DOHH2 (cell line): Measurements from ENCODE around the gene CDK14.

Experiments
- EZH2phosphoT487 ChIP-seq: fragments of 200-600 bp; sonication (generic); IDR thresholded peaks from 2 replicates; pipeline ENCODE4 v1.6.1; 2017; ENCODE audit warnings: borderline replicate concordance, mild to moderate bottlenecking, antibody characterized with exemption, low read length, moderate library complexity, mixed read lengths
- TF ChIP-seq, protein P1 (sequence below): fragments of 200-600 bp; sonication (generic); IDR thresholded peaks from one replicate; pipeline ENCODE4 v1.5.1; 2014; ENCODE audit warnings: antibody characterized with exemption, mild to moderate bottlenecking, low read depth, low read length; ENCODE audit not compliant: poor library complexity, severe bottlenecking

DNA sequence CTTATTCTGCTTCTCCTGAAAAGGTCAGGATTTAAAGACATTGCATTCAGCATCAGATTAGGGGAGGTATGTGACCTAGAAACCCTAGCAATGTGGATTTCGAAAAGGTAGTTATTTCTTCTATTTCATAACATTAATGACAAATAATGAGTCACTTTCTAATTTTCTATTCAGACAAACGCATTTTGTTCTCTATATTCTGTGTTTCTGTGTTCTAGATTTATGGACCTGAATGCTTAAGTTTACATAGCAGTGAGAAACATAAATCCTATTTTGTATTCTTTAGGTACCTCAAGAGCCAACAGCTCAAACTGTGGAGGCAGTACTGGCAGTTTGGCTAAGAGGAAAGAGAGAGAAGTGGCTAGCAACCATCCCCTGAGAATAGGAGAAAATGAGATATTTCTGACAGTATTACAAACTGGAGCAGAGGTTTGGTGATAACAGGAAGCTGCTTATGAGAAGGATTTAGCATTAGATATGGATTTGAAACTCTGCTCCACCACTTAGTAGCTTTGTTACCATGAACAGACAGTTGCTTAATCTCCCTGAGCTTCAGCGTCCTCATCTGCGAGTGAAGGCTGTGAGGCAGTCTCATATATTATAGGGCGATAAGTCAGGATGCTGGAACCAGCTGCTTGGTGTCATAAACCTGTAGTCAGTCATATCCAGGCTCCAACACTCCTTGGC lies 28.2 kb downstream of the CDK14 start:
- TF ChIP-seq, protein P1, sequence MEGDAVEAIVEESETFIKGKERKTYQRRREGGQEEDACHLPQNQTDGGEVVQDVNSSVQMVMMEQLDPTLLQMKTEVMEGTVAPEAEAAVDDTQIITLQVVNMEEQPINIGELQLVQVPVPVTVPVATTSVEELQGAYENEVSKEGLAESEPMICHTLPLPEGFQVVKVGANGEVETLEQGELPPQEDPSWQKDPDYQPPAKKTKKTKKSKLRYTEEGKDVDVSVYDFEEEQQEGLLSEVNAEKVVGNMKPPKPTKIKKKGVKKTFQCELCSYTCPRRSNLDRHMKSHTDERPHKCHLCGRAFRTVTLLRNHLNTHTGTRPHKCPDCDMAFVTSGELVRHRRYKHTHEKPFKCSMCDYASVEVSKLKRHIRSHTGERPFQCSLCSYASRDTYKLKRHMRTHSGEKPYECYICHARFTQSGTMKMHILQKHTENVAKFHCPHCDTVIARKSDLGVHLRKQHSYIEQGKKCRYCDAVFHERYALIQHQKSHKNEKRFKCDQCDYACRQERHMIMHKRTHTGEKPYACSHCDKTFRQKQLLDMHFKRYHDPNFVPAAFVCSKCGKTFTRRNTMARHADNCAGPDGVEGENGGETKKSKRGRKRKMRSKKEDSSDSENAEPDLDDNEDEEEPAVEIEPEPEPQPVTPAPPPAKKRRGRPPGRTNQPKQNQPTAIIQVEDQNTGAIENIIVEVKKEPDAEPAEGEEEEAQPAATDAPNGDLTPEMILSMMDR, result no peak
- no peak for TF ChIP-seq EZH2phosphoT487
